ENCODE data around the gene UQCC3. TPM values are rescaled to one million over a fixed set of nuclear protein-coding genes. Genes with fewer than 3 reads are reported as not detected.

UQCC3 gene
- total RNA-seq, 1 experiment from 2014 or later = 17.9 TPM

GRCh38 chr11:62645946-62646824 lies 25.3 kb upstream of the UQCC3 start, which contains the start of gene GANAB:
TSS of gene GANAB (minus strand) at chr11:62646613. CDS start at chr11:62646599, 14 bp downstream.
- POLR2A ChIA-PET = interaction anchor here (0.8 to 14.1 kb wide), 5 partner anchors 9 to 195 kb away, joined by 3 to 195 read pairs (median 5); partner anchors contain the start of genes B3GAT3, C11orf98 and CSKMT
- CTCF ChIA-PET = interaction anchor here (1.6 kb wide), 1 partner anchor 221 kb away, joined by 4 read pairs; no protein-coding TSS in a partner anchor
- Histone ChIP-seq H3K4me1 (ENCODE audit: control insufficient read depth in 1 of 2, insufficient read depth in 2 of 2, low read length in 2 of 2) (peaks cover 5 to 20% of the 10 kb centered on the region in 2 experiments; a peak in 3 of 4 replicates), H3K4me3 (replicated peaks in 1 of 2; ENCODE audit: low read depth in 1 of 2, low read length in 2 of 2) (peak within 1 kb of the TSS; percentile 96 to 100), H3K36me3 (ENCODE audit: control insufficient read depth in 1 of 2, insufficient read depth in 2 of 2, low read length in 2 of 2) (peaks cover 10 to 22% of the 10 kb centered on the region in 2 experiments; a peak in 3 of 4 replicates), H3K4me2 (ENCODE audit: low read length) (peak within 1 kb of the TSS; percentile 84), H3K9me3 (ENCODE audit: control insufficient read depth in 1 of 2, insufficient read depth in 1 of 2, low read depth in 1 of 2, low read length in 2 of 2) (no peaks in the 10 kb centered on the region), H3K9ac (ENCODE audit: low read length) (peak within 1 kb of the TSS; percentile 99), H3K9me2 (ENCODE audit: insufficient read depth) (no peaks in the 10 kb centered on the region), H3K79me2 (ENCODE audit: insufficient read depth, low read length) (peaks cover 65% of the 10 kb centered on the region), H3K27me3 (ENCODE audit: insufficient read depth, low read length) (no peaks in the 10 kb centered on the region), H4K20me1 (ENCODE audit: insufficient read depth) (no peaks in the 10 kb centered on the region), H3K27ac (ENCODE audit: low read depth, low read length) (peak within 1 kb of the TSS; percentile 92), H2AFZ (ENCODE audit: low read depth, low read length, poor library complexity, severe bottlenecking) (no peak within 1 kb of the TSS)
- DNase-seq (ENCODE audit: low read depth, low spot score) = peak; percentile 88
- ATAC-seq = peak; percentile 97
- intact Hi-C loops (cut with micrococcal nuclease) = loop anchor here (5.0 kb wide), 1 partner anchor 34 kb away; the partner anchor contains the start of genes EML3 and ROM1
- TSS peak; percentile 54 for BruUV-seq (replicated peaks)
- RAD21 ChIA-PET (ENCODE audit: low non-redundant PET in 1 of 2, low total read pairs in 2 of 2, uncharacterized antibody in 2 of 2, unreplicated experiment in 2 of 2) = interaction anchor here in 1 of 2 experiments (0.6 kb wide), 1 partner anchor 248 kb away, joined by 3 read pairs; no protein-coding TSS in a partner anchor
- TF ChIP-seq YY1 (IDR thresholded peaks at IDR 0.05; ENCODE audit: extremely low read depth, insufficient replicate concordance, low read depth, low read length) (peak; percentile 98), EGR1 (IDR thresholded peaks at IDR 0.05; ENCODE audit: low read depth) (peak; percentile 69), CEBPB (IDR thresholded peaks at IDR 0.05; ENCODE audit: low read depth) (no peak), SP1 (IDR thresholded peaks at IDR 0.05; ENCODE audit: low read depth) (peak; percentile 82), EZH2phosphoT487 (IDR thresholded peaks at IDR 0.05; ENCODE audit: borderline replicate concordance) (no peak), POLR2A (IDR thresholded peaks at IDR 0.05; ENCODE audit: borderline replicate concordance, extremely low read depth, insufficient read depth, insufficient read length) (peak; percentile 83), EZH2 (IDR thresholded peaks at IDR 0.05) (no peak), JUND (IDR thresholded peaks at IDR 0.05) (peak; percentile 21; the same call in 1 of the 2 replicates), POLR2AphosphoS5 (IDR thresholded peaks at IDR 0.05; ENCODE audit: low read depth, low read length) (peak; percentile 98), TCF7L2 (IDR thresholded peaks at IDR 0.05; ENCODE audit: borderline replicate concordance, extremely low read depth, insufficient read depth, insufficient read length) (no peak), SRF (IDR thresholded peaks at IDR 0.05; ENCODE audit: low read depth) (no peak; the same call in 1 of the 2 replicates), ZFX (IDR thresholded peaks at IDR 0.05) (peak; percentile 95), FOSL1 (IDR thresholded peaks at IDR 0.05; ENCODE audit: low read depth) (no peak; the same call in 1 of the 2 replicates), MAX (IDR thresholded peaks at IDR 0.05) (peak; percentile 66), ZBTB33 (IDR thresholded peaks at IDR 0.05; ENCODE audit: extremely low read depth, insufficient replicate concordance, low read length) (peak; percentile 24), CTCF (IDR thresholded peaks at IDR 0.05 in 2 of 3, conservative IDR thresholded peaks at IDR 0.05 in 1 of 3; ENCODE audit: borderline replicate concordance in 1 of 3, insufficient read depth in 1 of 3, low read depth in 2 of 3, low read length in 2 of 3) (no peak), SIN3A (IDR thresholded peaks at IDR 0.05; ENCODE audit: low read depth) (peak; percentile 84)
- TF ChIP-seq, protein P1, sequence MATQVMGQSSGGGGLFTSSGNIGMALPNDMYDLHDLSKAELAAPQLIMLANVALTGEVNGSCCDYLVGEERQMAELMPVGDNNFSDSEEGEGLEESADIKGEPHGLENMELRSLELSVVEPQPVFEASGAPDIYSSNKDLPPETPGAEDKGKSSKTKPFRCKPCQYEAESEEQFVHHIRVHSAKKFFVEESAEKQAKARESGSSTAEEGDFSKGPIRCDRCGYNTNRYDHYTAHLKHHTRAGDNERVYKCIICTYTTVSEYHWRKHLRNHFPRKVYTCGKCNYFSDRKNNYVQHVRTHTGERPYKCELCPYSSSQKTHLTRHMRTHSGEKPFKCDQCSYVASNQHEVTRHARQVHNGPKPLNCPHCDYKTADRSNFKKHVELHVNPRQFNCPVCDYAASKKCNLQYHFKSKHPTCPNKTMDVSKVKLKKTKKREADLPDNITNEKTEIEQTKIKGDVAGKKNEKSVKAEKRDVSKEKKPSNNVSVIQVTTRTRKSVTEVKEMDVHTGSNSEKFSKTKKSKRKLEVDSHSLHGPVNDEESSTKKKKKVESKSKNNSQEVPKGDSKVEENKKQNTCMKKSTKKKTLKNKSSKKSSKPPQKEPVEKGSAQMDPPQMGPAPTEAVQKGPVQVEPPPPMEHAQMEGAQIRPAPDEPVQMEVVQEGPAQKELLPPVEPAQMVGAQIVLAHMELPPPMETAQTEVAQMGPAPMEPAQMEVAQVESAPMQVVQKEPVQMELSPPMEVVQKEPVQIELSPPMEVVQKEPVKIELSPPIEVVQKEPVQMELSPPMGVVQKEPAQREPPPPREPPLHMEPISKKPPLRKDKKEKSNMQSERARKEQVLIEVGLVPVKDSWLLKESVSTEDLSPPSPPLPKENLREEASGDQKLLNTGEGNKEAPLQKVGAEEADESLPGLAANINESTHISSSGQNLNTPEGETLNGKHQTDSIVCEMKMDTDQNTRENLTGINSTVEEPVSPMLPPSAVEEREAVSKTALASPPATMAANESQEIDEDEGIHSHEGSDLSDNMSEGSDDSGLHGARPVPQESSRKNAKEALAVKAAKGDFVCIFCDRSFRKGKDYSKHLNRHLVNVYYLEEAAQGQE (IDR thresholded peaks at IDR 0.05; ENCODE audit: low read depth) = no peak

Measured in HCT116 (cell line).